KMS-11 (cell line): Measurements from ENCODE around the gene PLA2G3.

Source experiments
- H2AFZ ChIP-seq: fragments of 200-600 bp; sonication (generic); 2 replicates; pipeline ENCODE4 v1.6.1; 2016; ENCODE audit warnings: antibody characterized with exemption, mixed run types, low read depth
- H3K27ac ChIP-seq: fragments of 200-600 bp; sonication (generic); 2 replicates; pipeline ENCODE4 v1.6.1; 2016; ENCODE audit warnings: mild to moderate bottlenecking, mixed run types
- H3K27me3 ChIP-seq: fragments of 200-600 bp; sonication (generic); 2 replicates; pipeline ENCODE4 v1.6.1; 2017; ENCODE audit warnings: mild to moderate bottlenecking, low read depth, mixed run types, moderate library complexity; ENCODE audit not compliant: insufficient read depth
- H3K36me3 ChIP-seq: fragments of 200-600 bp; sonication (generic); 2 replicates; pipeline ENCODE4 v1.6.1; 2017; ENCODE audit warnings: mild to moderate bottlenecking, mixed run types; ENCODE audit not compliant: insufficient read depth
- H3K4me1 ChIP-seq: fragments of 200-600 bp; sonication (generic); 2 replicates; pipeline ENCODE4 v1.6.1; 2016; ENCODE audit warnings: mild to moderate bottlenecking, low read depth, mixed run types; ENCODE audit not compliant: poor library complexity, severe bottlenecking
- H3K4me2 ChIP-seq: fragments of 200-600 bp; sonication (generic); 2 replicates; pipeline ENCODE4 v1.7.0; 2016; ENCODE audit warnings: mild to moderate bottlenecking, mixed run types
- H3K4me3 ChIP-seq: fragments of 200-600 bp; sonication (generic); IDR thresholded peaks from 2 replicates; pipeline ENCODE4 v1.6.1; 2017; ENCODE audit warnings: low read depth, low read length, mixed read lengths; ENCODE audit not compliant: insufficient read depth
- H3K79me2 ChIP-seq: fragments of 200-600 bp; sonication (generic); 2 replicates; pipeline ENCODE4 v1.6.1; 2016; ENCODE audit warnings: low read depth, mixed run types; ENCODE audit not compliant: insufficient read depth
- H3K9ac ChIP-seq: fragments of 200-600 bp; sonication (generic); 2 replicates; pipeline ENCODE4 v1.6.1; 2016; ENCODE audit warnings: mild to moderate bottlenecking, mixed run types
- H4K20me1 ChIP-seq: fragments of 200-600 bp; sonication (generic); 2 replicates; pipeline ENCODE4 v1.6.1; 2016; ENCODE audit warnings: mild to moderate bottlenecking, mixed run types; ENCODE audit not compliant: insufficient read depth
- TF ChIP-seq, protein P1 (sequence below): fragments of 200-600 bp; sonication (generic); conservative IDR thresholded peaks from 2 replicates; pipeline ENCODE4 v1.6.1; 2017; ENCODE audit warnings: low read depth, mild to moderate bottlenecking, antibody characterized with exemption, low read length, moderate library complexity, mixed read lengths

Gene PLA2G3

GRCh38 chr22:31139866-31140716, at the start of gene PLA2G3:
TSS of gene PLA2G3 (minus strand) at chr22:31140508. CDS start at chr22:31140354, 154 bp downstream.
- Histone ChIP-seq H2AFZ (no peak within 1 kb of the TSS), H3K4me3 (no peak within 1 kb of the TSS), H3K27ac (no peak within 1 kb of the TSS), H3K36me3 (no peaks in the 10 kb centered on the region), H3K27me3 (peaks cover 2% of the 10 kb centered on the region; the same call in 1 of the 2 replicates), H4K20me1 (no peaks in the 10 kb centered on the region), H3K9ac (no peak within 1 kb of the TSS), H3K79me2 (no peaks in the 10 kb centered on the region), H3K4me1 (no peaks in the 10 kb centered on the region), H3K4me2 (no peak within 1 kb of the TSS)
- TF ChIP-seq, protein P1, sequence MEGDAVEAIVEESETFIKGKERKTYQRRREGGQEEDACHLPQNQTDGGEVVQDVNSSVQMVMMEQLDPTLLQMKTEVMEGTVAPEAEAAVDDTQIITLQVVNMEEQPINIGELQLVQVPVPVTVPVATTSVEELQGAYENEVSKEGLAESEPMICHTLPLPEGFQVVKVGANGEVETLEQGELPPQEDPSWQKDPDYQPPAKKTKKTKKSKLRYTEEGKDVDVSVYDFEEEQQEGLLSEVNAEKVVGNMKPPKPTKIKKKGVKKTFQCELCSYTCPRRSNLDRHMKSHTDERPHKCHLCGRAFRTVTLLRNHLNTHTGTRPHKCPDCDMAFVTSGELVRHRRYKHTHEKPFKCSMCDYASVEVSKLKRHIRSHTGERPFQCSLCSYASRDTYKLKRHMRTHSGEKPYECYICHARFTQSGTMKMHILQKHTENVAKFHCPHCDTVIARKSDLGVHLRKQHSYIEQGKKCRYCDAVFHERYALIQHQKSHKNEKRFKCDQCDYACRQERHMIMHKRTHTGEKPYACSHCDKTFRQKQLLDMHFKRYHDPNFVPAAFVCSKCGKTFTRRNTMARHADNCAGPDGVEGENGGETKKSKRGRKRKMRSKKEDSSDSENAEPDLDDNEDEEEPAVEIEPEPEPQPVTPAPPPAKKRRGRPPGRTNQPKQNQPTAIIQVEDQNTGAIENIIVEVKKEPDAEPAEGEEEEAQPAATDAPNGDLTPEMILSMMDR, result no peak

DNA sequence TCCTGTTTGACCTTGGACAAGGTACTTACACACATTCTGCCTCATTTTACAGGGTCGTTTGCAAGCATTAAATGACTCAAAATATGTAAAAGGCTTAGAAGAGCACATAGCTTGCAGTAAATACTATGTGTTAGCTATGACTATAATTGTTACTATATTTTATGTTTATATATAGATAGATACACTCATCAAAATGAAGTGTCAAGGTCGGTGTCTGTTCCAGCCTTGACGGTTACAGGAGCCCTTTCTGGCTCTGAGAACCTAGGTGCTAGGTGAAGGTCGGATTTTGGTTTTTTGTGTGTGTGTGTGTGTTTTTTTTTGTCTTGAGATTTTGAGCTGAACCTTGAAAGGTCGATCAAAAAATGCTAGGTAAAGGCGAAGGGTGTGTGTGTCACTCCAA, 47.3 kb upstream of the PLA2G3 start:
- Histone ChIP-seq H4K20me1 (no peaks in the 10 kb centered on the region), H3K9ac (no peak overlapping the region), H2AFZ (no peak overlapping the region), H3K4me2 (no peak overlapping the region), H3K36me3 (no peaks in the 10 kb centered on the region), H3K4me3 (no peak overlapping the region), H3K27me3 (no peaks in the 10 kb centered on the region), H3K27ac (no peak overlapping the region), H3K4me1 (peaks cover 16% of the 10 kb centered on the region), H3K79me2 (no peaks in the 10 kb centered on the region)
- TF ChIP-seq, protein P1, result no peak

DNA sequence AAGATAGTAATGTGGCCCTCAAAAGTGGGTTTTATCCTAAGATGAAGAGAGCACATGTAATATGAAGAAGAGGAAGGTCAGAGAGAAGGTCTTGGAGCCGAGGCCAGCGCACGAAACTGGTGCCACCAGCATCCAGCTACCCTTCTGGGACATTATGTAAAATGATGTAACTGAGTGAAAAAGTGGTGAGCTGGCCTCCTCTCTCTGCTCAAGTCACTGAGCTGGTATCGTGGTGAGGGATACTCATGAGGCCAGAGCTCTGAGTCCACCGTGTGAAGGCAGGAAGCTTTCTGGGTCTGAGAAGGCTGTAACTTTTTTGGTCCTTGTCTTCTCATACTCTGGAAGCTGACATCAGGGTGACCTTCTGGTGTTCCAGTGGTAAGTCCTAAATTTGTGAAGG, 44.7 kb upstream of the PLA2G3 start:
- Histone ChIP-seq H3K4me1 (no peaks in the 10 kb centered on the region), H4K20me1 (no peaks in the 10 kb centered on the region), H3K27me3 (no peaks in the 10 kb centered on the region), H3K4me2 (no peak overlapping the region), H2AFZ (no peak overlapping the region), H3K36me3 (no peaks in the 10 kb centered on the region), H3K27ac (no peak overlapping the region), H3K4me3 (no peak overlapping the region), H3K79me2 (no peaks in the 10 kb centered on the region), H3K9ac (no peak overlapping the region)
- TF ChIP-seq, protein P1, result no peak

DNA sequence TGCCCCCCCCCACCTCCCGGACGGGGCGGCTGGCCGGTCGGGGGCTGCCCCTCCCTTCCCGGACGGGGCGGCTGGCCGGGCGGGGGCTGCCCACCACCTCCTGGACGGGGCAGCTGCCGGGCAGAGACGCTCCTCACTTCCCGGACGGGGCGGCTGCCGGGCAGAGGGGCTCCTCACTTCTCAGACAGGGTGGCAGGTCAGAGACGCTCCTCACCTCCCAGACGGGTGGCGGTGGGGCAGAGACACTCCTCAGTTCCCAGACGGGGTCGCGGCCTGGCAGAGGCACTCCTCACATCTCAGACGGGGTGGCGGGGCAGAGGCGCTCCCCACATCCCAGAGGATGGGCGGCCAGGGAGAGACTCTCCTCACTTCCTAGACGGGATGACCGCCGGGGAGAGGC, 43.7 kb upstream of the PLA2G3 start:
- H3K27ac ChIP-seq, result no peak overlapping the region
- no peak overlapping the region for H2AFZ ChIP-seq
- H3K4me3 ChIP-seq, result no peak overlapping the region
- H3K79me2 ChIP-seq, result no peaks in the 10 kb centered on the region
- TF ChIP-seq, protein P1, result no peak
- no peaks in the 10 kb centered on the region for H4K20me1 ChIP-seq
- H3K9ac ChIP-seq, result no peak overlapping the region
- no peaks in the 10 kb centered on the region for H3K36me3 ChIP-seq
- no peaks in the 10 kb centered on the region for H3K27me3 ChIP-seq
- no peaks in the 10 kb centered on the region for H3K4me1 ChIP-seq
- no peak overlapping the region for H3K4me2 ChIP-seq
